Body of pancreas (tissue), 4 donors: ENCODE results near the gene APOA4. TPM values are rescaled to one million over a fixed set of nuclear protein-coding genes. Genes with fewer than 3 reads are reported as not detected.
A peak's percentile ranks its signal among the peaks of the same experiment; 100 is the strongest.

Source experiments
- ATAC-seq: fragments of 150-250 bp; one replicate; pipeline ENCODE4 v1.9.1; 2016
- DNase-seq, 4 donors: peaks; one replicate each; pipeline ENCODE4 v3.0.0-alpha.2; 2019
- H3K27ac ChIP-seq, 4 donors: fragments of 200-600 bp; sonication (generic); 1 replicate in 3 of 4; 2 replicates in 1 of 4; pipeline versions ENCODE4 v1.5.1 to v1.6.1; 2016 to 2019; ENCODE audit warnings: mild to moderate bottlenecking in 1 of 4, mixed read lengths in 1 of 4, moderate library complexity in 1 of 4
- H3K27me3 ChIP-seq, 2 donors: fragments of 200-600 bp; sonication (generic); one replicate each; pipeline ENCODE4 v1.6.0; 2016; ENCODE audit warnings: mild to moderate bottlenecking in 1 of 2
- H3K36me3 ChIP-seq, 2 donors: fragments of 200-600 bp; sonication (generic); replicated peaks in 1 of 2; 2 replicates each; pipeline ENCODE4 v1.5.1; 2016; ENCODE audit warnings: low read depth in 2 of 2; ENCODE audit not compliant: insufficient read depth in 1 of 2
- H3K4me1 ChIP-seq: fragments of 200-600 bp; sonication (generic); one replicate; pipeline ENCODE4 v1.6.0; 2016
- H3K4me3 ChIP-seq, 2 donors: fragments of 200-600 bp; sonication (generic); 1 replicate in 1 of 2; 2 replicates in 1 of 2; pipeline ENCODE4 v1.5.1; 2016 to 2019
- H3K9me3 ChIP-seq, 3 donors: fragments of 200-600 bp; sonication (generic); 1 replicate in 2 of 3; 2 replicates in 1 of 3; pipeline ENCODE4 v1.5.1; 2016
- POLR2A ChIP-seq, 3 donors: fragments of 450-650 bp; IDR thresholded peaks; one replicate each; pipeline ENCODE4 v1.6.1; 2016; ENCODE audit warnings: antibody characterized with exemption in 3 of 3, mild to moderate bottlenecking in 2 of 3
- WGBS, 2 donors: methylation state at CpG; one replicate each; pipeline ENCODE4 v1.1.5; 2017; 5-methylcytosine and 5-hydroxymethylcytosine counted together
- intact Hi-C: fragments of 100-400 bp; cut with DNase I; formaldehyde crosslinking; loops from one replicate; pipeline ENCODE4 v1.15.1; 2023
- total RNA-seq, 2 donors: library from RNA; depleted of rRNA; stranded (reverse); fragments of >200 nt; gene quantifications; one replicate each; pipeline ENCODE4 v1.1.0, GENCODE V29; 2016
- TF ChIP-seq, protein P1 (sequence below), 7 experiments: fragments of 450-650 bp in 4 of 7; fragments of 200-600 bp in 3 of 7; sonication (generic) in 3 of 7; IDR thresholded peaks; one replicate each; pipeline ENCODE4 v1.5.1; 2016 to 2019; ENCODE audit warnings: antibody characterized with exemption in 7 of 7

The APOA4 gene
- total RNA-seq, 2 donors from 2014 or later = not detected

- Histone ChIP-seq H3K36me3 (no peaks in the 10 kb centered on the region), H3K9me3 (no peaks in the 10 kb centered on the region), H3K27ac (no peak overlapping the region), H3K4me1 (peaks cover 15% of the 10 kb centered on the region), H3K27me3 (no peaks in the 10 kb centered on the region), H3K4me3 (no peak overlapping the region)
- DNase-seq = no peak
- no peak for ATAC-seq
- TF ChIP-seq POLR2A (IDR thresholded peaks at IDR 0.05) = no peak
- TF ChIP-seq, protein P1, sequence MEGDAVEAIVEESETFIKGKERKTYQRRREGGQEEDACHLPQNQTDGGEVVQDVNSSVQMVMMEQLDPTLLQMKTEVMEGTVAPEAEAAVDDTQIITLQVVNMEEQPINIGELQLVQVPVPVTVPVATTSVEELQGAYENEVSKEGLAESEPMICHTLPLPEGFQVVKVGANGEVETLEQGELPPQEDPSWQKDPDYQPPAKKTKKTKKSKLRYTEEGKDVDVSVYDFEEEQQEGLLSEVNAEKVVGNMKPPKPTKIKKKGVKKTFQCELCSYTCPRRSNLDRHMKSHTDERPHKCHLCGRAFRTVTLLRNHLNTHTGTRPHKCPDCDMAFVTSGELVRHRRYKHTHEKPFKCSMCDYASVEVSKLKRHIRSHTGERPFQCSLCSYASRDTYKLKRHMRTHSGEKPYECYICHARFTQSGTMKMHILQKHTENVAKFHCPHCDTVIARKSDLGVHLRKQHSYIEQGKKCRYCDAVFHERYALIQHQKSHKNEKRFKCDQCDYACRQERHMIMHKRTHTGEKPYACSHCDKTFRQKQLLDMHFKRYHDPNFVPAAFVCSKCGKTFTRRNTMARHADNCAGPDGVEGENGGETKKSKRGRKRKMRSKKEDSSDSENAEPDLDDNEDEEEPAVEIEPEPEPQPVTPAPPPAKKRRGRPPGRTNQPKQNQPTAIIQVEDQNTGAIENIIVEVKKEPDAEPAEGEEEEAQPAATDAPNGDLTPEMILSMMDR (IDR thresholded peaks at IDR 0.05) = no peak
- 96% methylated on average over 2 of the region's 2 CpGs for WGBS, 2 donors
- intact Hi-C loops = no loop called here
These were observed 22.5 kb downstream of the APOA4 start for GRCh38 chr11:116800610-116801009.

GRCh38 chr11:116798368-116798767, 24.7 kb downstream of the APOA4 start:
- H3K4me1 ChIP-seq = peaks cover 15% of the 10 kb centered on the region
- no peak overlapping the region for H3K4me3 ChIP-seq
- no peak for TF ChIP-seq POLR2A (IDR thresholded peaks at IDR 0.05)
- TF ChIP-seq, protein P1 (IDR thresholded peaks at IDR 0.05) = no peak
- WGBS, 2 donors = 86 to 91% methylated on average over 5 of the region's 5 CpGs
- H3K27ac ChIP-seq = no peak overlapping the region
- intact Hi-C loops = loop anchor here (10.0 kb wide), 1 partner anchor 306 kb away; no protein-coding TSS in a partner anchor
- DNase-seq = no peak
- no peaks in the 10 kb centered on the region for H3K27me3 ChIP-seq
- no peaks in the 10 kb centered on the region for H3K36me3 ChIP-seq
- ATAC-seq = no peak
- no peaks in the 10 kb centered on the region for H3K9me3 ChIP-seq

- H3K4me3 ChIP-seq = no peak overlapping the region
- DNase-seq (peak in 1 of 4 donors; percentile 30), ATAC-seq (peak; percentile 72)
- no peaks in the 10 kb centered on the region for H3K36me3 ChIP-seq
- H3K27ac ChIP-seq = peak overlapping the region in 1 of 4 donors; percentile 15
- TF ChIP-seq POLR2A (IDR thresholded peaks at IDR 0.05) = no peak
- TF ChIP-seq, protein P1 (IDR thresholded peaks at IDR 0.05) = no peak
- 30 to 37% methylated on average over 5 of the region's 5 CpGs for WGBS, 2 donors
- no peaks in the 10 kb centered on the region for H3K27me3 ChIP-seq
- intact Hi-C loops = loop anchor here (10.0 kb wide), 1 partner anchor 307 kb away; no protein-coding TSS in a partner anchor
- peaks cover 19% of the 10 kb centered on the region for H3K4me1 ChIP-seq
- no peaks in the 10 kb centered on the region for H3K9me3 ChIP-seq
These were observed 25.3 kb downstream of the APOA4 start for GRCh38 chr11:116797816-116798215.

GRCh38 chr11:116796548-116796947, 26.6 kb downstream of the APOA4 start:
- TF ChIP-seq, protein P1 (IDR thresholded peaks at IDR 0.05) = no peak
- no peak for TF ChIP-seq POLR2A (IDR thresholded peaks at IDR 0.05)

DNA sequence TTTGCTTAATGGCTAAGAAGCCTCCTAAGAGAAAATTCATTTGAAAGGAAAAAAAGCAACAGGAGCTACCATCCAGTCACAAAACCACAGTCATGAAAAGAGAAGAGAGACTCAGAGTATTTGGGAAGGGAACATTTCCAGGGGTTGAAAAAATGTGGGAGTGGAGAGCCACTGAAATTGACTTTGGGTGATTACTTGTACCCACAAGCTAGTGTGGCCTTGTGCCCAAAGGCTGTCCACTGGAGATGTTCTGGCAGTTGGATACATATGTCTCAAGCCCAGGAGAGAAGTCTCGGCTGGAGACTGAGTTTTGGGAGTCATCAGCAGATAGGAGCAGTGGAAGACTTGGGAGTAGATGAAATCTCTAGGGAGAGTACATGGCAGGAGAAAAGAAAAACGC, 28.3 kb downstream of the APOA4 start:
- 76 to 83% methylated on average over 2 of the region's 2 CpGs for WGBS, 2 donors
- no peak for TF ChIP-seq POLR2A (IDR thresholded peaks at IDR 0.05)
- TF ChIP-seq, protein P1 (IDR thresholded peaks at IDR 0.05) = no peak
- no peak overlapping the region for H3K4me3 ChIP-seq
- no peaks in the 10 kb centered on the region for H3K36me3 ChIP-seq
- no peaks in the 10 kb centered on the region for H3K27me3 ChIP-seq
- H3K9me3 ChIP-seq = no peaks in the 10 kb centered on the region
- no peak overlapping the region for H3K27ac ChIP-seq
- intact Hi-C loops = loop anchor here (5.0 to 10.0 kb wide), 2 partner anchors 42 to 310 kb away; partner anchors contain the start of gene APOA1
- ATAC-seq (no peak), DNase-seq (no peak)
- peaks cover 40% of the 10 kb centered on the region for H3K4me1 ChIP-seq

More at GRCh38 chr11:116796548-116796947, 26.6 kb downstream of the APOA4 start:
- Histone ChIP-seq H3K27me3 (no peaks in the 10 kb centered on the region), H3K4me1 (peaks cover 32% of the 10 kb centered on the region), H3K9me3 (no peaks in the 10 kb centered on the region), H3K36me3 (no peaks in the 10 kb centered on the region), H3K27ac (no peak overlapping the region), H3K4me3 (no peak overlapping the region)
- no peak for DNase-seq
- ATAC-seq = no peak
- WGBS, 2 donors = 80 to 82% methylated on average over 1 of the region's 1 CpG
- intact Hi-C loops = loop anchor here (10.0 kb wide), 1 partner anchor 308 kb away; no protein-coding TSS in a partner anchor
